Hematopoietic multipotent progenitor cell (in vitro differentiated cells): ENCODE measurements around the gene IRF4. TPM values are rescaled to one million over a fixed set of nuclear protein-coding genes. Genes with fewer than 3 reads are reported as not detected.

Experiments used
- DNase-seq, 3 donors: peaks; one replicate each; pipeline ENCODE4 v3.0.0-alpha.2; 2011 to 2015; ENCODE audit warnings: low read depth in 2 of 3, low spot score in 2 of 3
- total RNA-seq: library from RNA; depleted of rRNA; stranded (reverse); fragments of >200 nt; gene quantifications from one replicate; pipeline ENCODE4 v1.2.3, GENCODE V29; 2012

Gene IRF4
- 0.81 TPM for total RNA-seq

- peak in 2 of 3 donors; percentile 29 to 47 for DNase-seq
These were observed at the start of gene IRF4 for GRCh38 chr6:391559-392440. Gene IRF4, plus strand, starts transcription at chr6:391752. Its CDS starts 1,401 bp downstream, at chr6:393153.

GRCh38 chr6:341914-342831 lies 49.4 kb upstream of the IRF4 start:
- DNase-seq: no peak

GRCh38 chr6:342832-343179 lies 48.7 kb upstream of the IRF4 start:
- DNase-seq: no peak

GRCh38 chr6:343226-343935 lies 48.2 kb upstream of the IRF4 start:
- DNase-seq: no peak

- DNase-seq: no peak
These were observed 47.4 kb upstream of the IRF4 start for GRCh38 chr6:343960-344815.

GRCh38 chr6:344816-345340 lies 46.7 kb upstream of the IRF4 start:
- DNase-seq: no peak

GRCh38 chr6:345747-346385 lies 45.7 kb upstream of the IRF4 start:
- DNase-seq: no peak

GRCh38 chr6:346386-347030 lies 45.0 kb upstream of the IRF4 start:
- no peak for DNase-seq

- DNase-seq: no peak
These were observed 44.3 kb upstream of the IRF4 start for GRCh38 chr6:347232-347631.

- DNase-seq: no peak
These were observed 43.3 kb upstream of the IRF4 start for GRCh38 chr6:347951-348859.

GRCh38 chr6:348860-349396 lies 42.6 kb upstream of the IRF4 start:
- DNase-seq: no peak

GRCh38 chr6:349491-349921 lies 42.0 kb upstream of the IRF4 start:
- no peak for DNase-seq

- DNase-seq: no peak
These were observed 41.2 kb upstream of the IRF4 start for GRCh38 chr6:350371-350770.

- no peak for DNase-seq
These were observed 40.3 kb upstream of the IRF4 start for GRCh38 chr6:351011-351866.

- no peak for DNase-seq
These were observed 39.7 kb upstream of the IRF4 start for GRCh38 chr6:351867-352289.

GRCh38 chr6:352474-352873 lies 39.1 kb upstream of the IRF4 start:
- no peak for DNase-seq
